GM21526 (cell line): Measurements from ENCODE around the gene DOK5.

Experiments used
- ATAC-seq: cut with Tn5 transposase; IDR thresholded peaks from one replicate; pipeline ENCODE4 v1.9.1; 2021; ENCODE audit warnings: moderate library complexity; ENCODE audit not compliant: unreplicated experiment, low FRiP score

Gene DOK5

DNA sequence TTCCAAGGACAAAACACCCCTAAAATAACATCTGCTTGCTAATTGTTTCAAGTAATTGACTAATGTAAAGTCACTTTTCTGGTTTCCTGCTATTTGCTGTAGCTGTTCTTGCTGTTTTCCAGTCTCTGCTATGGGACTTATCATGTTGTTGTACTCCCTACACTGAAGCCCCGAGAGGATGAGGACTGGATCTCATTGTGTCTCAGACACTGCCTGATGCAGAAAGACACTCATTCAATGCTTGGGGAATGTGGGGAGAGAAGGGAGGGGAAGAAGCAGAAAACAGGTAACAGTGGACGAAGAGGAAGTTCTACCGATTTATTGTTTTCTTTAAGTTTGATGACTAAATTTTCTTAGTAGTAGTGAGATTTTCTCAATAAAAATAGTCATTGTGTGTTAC lies 79.8 kb downstream of the DOK5 start:
- no peak for ATAC-seq

DNA sequence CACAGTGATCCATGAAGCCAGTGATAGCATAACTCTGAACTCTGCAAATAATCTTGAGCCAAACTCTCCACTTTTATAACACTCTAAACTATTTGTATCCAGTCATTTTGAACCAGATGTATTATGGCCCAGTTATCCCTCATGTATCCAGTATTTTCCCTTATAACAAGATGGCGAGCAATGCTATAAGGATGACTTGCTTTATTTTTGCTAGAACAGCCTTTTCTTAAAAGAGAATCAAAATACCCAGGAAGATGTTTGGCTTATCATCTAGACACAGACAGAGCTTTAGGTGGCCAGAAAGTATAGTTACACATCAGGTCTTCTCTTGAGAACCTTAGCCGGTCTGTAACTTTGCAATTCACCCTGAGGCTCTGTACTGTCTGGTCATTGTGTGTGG lies 81.0 kb downstream of the DOK5 start:
- no peak for ATAC-seq

DNA sequence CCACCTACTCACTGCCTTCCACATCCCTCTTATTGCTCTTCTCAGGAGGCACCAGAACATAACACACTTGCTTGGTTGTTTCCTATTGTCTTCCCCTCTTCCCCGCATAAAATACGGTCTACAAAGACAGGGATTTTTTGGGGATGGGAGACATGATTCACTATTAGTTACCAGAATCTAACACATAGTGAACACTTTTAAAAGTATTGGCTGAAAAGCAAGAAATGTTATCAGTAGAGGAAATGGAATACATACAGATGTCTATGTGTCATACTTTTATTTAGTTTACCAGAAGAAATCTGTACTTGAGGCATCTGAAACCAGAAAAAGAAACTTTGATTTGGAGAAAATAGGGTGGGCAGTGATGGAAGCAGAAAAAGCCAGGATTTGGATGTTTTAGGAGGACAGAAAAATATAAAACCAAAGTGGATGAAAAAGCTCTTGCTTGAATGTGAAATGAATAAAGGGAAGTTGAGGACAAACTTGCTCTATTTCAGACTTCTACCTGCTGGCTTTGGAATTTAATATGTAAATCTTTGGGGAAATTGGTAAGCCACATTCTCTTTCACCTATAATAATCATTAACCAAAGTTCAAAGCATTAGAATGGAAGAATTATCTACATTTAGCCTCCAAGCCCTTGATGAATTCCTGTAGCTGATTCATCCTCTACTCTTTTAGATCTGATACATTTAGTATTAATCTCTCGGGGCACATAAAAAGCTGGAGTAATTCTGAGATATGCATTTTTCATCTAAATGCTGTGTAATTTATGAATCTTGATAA lies 82.6 kb downstream of the DOK5 start:
- ATAC-seq = no peak

DNA sequence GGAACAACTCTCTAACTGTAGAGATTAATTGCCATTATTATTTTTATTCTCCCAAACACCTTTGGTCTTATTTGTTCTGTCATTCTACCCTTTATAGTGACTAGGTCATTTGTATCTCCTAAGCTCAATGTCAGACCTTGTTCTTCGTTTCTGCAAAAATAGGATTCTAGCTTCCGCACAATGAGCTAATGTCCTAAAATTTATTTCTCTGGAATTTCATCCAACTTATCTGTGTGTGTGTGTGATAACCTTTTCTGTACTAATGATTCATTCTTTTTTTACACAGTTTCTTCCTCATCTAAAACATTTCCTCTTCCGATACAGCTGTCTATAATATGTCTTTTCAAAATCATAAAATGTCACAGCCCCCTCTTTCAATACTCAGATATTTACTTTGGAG lies 84.5 kb downstream of the DOK5 start:
- no peak for ATAC-seq

DNA sequence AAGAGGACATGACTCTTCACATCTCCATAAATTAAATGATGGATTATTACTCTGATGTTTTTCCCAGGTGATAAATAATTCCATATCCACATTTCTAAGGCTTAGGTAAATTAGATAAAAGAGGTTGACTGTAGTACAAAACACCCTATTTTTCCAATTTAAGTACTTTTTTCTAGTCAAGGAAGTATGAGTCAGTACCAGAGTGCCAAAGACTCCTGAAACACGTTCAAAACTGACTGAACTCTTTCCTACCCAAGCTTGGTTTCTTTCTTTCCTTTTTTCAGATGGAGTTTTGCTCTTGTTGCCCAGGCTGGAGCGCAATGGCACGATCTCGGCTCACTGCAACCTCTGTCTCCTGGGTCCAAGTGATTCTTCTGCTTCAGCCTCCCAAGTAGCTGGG lies 85.0 kb downstream of the DOK5 start:
- ATAC-seq = no peak

DNA sequence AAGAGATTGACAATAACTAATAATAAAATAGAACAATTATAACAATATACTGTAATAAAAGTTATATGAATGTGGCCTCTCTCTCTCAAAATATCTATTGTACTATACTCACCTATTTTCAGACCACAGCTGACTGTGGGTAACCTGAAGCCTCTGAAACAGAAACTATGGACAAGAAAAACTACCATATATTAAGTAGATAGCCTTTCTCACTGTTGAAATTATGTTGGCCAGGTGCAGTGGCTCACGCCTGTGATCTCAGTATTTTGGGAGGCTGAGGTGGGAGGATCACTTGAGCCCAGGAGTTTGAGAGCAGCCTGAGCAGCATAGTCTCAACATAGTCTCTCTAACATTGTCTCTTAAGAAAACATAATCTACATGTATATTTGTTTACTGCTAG lies 89.9 kb downstream of the DOK5 start:
- no peak for ATAC-seq

DNA sequence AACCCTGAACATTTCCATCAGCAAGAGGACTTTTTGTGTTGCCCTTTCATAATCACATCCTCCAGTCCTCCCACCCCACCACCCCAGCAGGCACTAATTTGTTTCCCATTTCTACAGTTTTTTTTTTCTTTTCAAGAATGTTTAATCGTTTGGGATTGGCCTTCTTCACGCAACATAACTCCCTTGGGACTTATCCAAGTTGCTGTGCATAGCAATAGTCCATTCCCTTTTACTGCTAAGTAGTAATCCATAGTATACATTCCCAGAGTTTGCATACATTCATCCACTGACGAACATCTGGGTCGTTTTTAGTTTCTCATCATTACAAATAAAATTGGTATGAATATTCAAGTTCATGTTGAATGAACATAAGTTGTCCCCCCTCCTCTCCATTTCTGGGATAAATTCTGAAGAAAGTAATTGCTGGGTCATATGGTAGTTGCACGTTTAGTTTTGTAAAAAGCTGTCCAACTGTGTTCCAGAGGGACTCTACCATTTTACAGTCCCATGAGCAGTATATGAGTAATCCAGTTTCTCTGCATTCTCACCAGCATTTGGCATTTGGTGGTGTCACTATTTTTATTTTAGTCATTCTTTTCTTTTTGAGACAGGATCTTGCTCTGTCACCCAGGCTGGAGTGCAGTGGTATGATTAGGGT lies 90.8 kb downstream of the DOK5 start:
- no peak for ATAC-seq

DNA sequence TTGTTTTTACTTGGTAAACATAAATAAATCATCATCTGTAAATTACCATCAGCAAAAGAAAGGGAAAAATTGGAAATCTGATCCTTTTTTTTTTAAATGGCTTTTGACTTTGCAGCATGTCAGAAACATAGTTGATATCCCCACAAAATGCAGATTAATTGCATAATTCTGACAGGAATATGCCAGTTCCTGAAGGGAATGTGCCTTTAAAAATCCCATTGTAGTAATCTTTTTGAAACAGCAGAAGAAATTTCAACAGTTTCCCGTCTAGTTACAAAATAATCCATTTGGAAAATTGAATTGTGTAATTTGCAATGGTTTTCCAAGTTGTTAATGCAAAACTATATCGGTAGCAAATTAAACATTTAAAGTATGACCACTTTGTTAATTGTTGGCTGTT lies 95.2 kb downstream of the DOK5 start:
- no peak for ATAC-seq

DNA sequence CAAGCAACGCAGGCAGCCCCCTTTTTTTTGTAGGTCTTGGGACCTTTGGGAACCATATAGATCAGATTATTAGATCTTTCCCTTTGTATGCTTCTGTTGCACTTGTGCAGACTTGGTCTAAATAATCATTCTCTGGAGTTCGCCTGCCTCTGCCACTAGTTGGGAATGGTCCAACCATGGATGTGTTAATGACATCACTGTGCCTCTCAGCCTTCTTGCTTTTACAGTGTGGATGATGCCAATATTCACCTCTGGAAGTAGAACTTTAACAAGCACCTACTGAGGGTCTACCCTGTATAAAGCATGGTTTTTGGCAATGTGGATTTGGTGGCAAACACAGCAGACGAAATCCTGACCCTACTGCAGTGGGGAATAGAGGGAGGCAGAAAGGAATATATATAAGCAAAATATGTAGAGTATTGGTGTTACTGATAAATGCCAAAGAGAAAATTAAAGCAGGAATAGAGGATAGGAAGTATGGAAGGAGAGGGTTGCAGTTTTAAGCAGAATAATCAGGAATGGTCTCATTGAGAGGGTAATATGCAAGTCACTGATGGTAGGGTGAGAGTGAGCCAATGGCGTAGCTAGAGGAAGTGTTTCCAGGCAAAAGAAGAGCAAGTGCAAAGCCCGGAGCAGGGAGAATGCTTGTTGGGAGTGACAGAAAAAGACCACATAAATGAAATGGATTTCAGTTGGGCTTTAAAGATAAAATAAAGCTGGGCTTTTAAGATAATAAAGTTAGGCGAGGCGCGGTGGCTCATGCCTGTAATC lies 97.5 kb downstream of the DOK5 start:
- no peak for ATAC-seq

DNA sequence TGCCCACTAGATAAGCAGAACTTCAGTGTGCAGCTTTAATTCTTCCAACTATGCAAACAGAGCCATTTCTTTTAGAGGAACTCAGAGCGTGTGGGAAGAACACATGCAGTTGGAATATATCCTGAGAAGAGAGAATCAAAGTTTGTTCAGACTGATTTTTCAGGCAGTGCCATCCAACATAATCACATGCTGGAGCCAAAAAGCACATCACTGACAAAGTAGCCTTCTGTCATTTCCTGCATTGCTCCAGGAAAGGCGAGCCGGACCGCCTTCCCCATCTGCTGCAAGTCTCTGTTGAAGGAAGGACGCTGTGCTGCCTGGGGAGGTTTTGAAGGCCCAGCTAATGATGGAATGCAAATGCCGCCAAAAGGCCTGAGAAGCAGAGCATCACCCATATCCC lies 98.4 kb downstream of the DOK5 start:
- ATAC-seq = no peak

DNA sequence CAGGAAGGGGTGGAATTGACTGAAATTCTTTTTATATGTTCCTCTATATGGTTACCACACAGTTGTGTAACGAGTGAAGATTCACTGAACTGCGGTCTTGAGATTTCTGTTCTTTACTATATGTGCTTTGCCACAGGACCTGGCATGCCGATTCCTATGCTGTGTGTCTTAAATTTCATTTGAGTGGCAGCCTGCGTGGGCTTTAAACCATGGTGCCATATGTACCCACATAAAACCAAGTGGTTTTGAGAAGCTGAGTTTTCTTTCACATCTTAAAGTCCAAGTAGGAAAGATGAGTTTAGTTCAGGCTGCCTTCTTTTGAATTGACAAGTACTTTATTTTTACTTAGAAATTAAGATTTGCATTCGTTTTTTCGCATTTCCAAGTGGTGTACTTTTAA lies 101.1 kb downstream of the DOK5 start:
- no peak for ATAC-seq

DNA sequence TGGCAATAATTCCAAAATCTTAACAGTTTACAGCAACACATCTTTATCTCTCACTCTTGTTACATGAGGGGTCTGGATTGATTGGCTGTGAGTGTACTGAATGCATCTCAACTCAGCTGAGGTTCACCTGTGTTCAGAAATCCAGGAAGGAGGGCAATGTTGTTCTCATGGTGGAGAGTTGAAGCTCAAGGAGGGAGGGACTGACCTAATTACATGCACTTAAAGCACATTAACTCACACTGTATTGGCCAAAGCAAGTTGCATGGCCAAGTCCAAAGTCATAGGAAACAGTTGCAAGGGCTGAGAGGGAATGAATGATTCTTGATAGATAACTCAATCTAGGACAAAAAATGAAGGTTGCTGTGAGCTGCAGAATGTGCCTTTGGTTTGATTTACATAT lies 102.2 kb downstream of the DOK5 start:
- no peak for ATAC-seq

DNA sequence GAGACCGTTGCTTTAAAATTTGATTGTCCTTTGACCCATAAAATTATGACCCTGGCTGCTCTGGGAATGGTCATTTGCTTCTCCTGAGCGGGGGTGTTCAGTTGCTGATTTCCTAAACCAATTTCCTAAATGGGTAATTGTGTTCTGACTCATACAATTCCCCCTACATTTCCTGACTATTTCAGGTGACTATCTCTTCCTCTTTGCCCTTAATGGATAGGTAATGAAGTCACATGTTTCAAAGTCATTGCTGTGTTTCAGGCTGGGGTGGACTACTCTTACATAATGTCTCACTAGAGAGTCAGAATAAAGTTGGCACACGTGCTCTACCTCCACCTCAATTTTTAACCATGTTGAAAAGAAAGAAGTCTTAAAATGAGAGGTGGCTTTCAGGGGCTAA lies 109.8 kb downstream of the DOK5 start:
- no peak for ATAC-seq

DNA sequence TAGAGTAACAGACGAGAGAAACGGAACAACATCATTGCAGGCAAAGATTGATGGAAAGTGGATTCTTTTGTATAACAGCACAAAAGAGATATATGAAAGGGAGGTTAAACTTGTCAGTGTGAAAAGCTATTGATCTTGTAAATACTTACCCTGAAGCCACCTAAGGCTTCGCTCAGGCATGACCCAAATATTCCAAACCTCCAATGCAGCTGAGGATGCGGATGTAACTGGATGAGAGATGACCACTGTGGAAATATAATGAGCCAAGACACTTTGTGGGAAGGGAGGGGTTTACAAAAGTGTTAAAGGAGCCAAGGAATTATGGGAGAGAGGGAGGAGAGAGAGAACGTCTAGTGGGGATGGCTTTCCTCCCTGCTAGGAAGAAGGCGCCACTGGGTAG lies 112.0 kb downstream of the DOK5 start:
- ATAC-seq = no peak

DNA sequence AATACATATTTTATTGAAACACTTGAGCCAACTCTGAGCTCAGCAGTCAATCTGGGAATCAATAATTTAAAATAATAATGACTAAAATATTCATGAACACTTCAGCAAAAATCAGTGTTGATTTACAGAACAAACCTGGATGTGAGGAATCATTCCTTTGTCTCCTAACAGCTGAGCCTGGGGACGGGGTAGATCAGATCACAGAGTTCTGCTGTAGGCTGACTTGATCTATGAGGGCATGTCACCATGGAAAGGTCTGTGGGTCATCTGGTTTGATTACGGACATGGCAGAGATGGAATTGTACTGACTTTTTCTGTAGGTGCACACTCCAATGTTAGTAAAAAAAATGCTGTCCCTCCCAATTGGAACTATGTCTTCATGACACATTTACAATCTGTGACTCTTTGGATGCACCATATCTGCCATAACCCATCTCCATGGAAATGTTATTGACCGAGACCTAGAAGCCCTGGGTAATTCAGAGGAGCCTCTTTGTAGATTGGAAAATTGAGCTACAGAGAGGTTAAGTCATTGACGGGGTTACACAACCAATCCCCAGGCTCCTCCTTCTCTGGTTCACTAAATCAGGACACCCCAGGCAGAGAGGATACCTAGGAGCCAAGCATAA lies 114.1 kb downstream of the DOK5 start:
- ATAC-seq = no peak

DNA sequence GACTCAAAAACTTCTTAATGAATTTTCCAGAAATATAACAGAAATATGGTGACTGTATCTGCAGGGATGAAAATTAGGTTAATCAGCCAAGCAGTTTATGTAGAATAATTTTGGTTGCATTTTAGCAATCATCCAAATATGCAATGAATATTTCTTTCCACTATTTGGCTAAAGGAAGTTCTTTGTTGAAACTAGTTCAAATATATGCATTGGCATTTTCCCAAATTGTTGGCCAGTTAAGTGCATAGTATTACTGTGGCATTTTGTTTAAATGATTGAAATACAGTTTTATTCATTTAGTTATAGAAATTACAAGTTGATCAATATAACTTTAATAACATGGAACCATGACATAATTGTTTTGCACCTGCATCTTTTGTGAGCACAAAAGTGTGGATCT lies 115.5 kb downstream of the DOK5 start:
- no peak for ATAC-seq

DNA sequence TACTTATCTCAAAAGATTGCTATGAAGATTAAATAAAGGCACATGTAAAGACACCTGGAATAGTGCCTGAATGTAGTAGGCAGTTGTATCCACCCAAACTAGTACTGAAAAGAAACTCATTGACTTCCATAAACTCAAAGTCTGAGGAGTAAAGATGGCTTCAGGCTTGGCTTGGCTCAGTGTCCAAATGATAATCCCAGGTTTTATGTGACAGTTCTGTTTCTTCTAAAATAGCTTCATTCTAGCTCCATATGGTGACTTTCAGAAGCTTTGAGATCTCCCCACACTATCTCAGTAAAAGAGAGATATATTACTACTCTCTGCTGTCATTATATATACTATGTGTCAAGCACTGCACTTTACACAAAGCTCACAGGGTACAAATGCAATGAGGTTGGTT lies 121.3 kb downstream of the DOK5 start:
- no peak for ATAC-seq

DNA sequence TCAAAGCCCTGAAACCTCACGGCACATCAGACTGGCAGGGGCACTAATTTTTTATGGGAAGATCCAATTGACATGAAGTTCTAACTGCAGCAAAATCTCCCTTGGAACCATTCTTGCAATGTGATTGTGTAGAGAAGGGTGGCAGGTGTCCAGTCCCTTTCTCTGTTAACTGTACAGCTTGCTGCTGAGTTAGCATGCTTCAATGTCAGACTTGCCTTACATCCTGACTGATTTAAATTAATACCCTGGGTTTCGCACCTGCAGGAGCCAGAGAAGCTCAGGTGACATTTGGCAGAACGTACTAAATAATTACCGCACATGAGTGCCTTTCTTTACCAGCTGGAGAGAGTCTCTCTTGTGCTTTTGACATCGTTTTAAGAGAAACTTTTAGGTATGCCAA lies 123.0 kb downstream of the DOK5 start:
- no peak for ATAC-seq

DNA sequence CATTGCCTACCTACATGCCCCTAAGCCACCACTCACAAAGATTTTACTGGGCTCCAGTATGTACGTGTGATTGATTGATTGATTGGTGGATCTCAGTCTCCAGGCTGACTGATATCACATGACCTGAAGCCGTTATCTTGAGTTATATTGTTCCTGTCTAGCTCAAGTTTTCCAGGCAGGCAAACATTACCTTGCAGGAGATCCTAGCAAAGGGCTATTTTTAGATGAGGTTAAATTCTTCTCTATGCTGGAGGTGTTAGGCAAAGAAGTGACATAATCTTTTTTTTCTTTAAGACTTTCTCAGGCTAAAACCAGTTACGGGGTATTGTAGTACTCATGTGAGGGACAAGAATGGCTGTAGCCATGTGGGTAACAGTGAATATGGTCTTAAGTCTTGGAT lies 125.2 kb downstream of the DOK5 start:
- ATAC-seq = no peak

DNA sequence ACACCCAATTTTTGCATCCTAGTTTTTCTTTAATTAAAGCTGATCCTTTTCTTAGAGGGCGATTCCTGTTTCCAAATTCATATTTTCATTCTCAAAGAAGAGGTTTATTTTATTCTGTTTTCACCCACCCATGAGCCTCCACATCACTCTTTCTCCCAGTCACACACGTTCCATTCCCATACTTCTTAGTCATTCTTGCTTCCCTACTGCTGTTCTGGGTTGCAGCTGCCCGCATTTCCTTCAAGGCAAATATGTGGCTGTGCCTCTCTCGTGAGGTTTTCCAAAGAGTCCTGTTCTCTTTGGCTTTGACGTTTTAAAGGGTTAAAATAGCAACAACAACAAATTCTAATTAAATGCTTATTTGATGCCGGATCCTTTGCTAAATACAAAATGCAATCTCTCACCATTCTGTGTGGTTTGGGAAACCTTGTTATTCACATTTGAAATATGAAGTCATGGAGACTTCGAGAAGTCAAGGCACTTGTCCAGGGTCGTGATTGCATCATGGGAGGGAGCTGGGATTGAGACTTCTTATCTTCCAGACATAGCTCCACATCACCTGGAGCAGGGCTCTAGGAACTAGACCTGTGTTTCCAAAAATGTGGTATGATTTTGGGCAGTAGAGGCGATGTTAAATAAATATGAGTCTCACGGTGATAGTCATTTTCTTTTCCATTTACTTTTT lies 126.6 kb downstream of the DOK5 start:
- no peak for ATAC-seq

DNA sequence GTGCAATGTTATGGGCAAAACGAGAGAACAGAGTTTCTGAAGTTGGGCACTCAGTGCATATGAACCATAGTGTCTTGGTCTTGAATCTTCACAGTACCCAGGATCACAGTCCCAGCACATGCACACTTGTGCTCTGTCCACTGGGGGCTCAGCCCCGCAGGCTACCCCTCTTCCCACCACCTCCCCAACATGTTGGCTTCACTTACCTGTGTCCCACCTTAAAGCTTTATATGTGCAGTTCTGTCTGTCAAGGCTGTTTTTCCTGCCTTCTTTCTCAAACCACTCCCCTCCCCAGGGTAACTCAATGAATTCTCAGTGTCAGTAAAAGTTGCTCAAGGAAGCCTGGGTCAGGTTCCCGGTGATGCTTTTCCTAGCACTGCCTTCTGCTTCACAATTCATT lies 129.9 kb downstream of the DOK5 start:
- no peak for ATAC-seq
